GM13976 (cell line): ENCODE data around the gene MYO1E.

Experiments
- DNase-seq: peaks from one replicate; pipeline ENCODE4 v3.0.0; 2012; ENCODE audit warnings: low spot score
- CTCF ChIP-seq: IDR thresholded peaks from 2 replicates; pipeline ENCODE4 v1.5.1; 2012; ENCODE audit warnings: borderline replicate concordance, mild to moderate bottlenecking; ENCODE audit not compliant: insufficient read depth; ENCODE audit errors: extremely low read depth, missing control alignments, control extremely low read depth
- in situ Hi-C: fragments of 300-500 bp; cut with MboI; formaldehyde crosslinking; loops from one replicate; pipeline ENCODE4 v1.12.0; 2022; ENCODE audit warnings: low sequenced_read_pairs, mixed read lengths, inconsistent platforms; ENCODE audit not compliant: unreplicated experiment

MYO1E gene

DNA sequence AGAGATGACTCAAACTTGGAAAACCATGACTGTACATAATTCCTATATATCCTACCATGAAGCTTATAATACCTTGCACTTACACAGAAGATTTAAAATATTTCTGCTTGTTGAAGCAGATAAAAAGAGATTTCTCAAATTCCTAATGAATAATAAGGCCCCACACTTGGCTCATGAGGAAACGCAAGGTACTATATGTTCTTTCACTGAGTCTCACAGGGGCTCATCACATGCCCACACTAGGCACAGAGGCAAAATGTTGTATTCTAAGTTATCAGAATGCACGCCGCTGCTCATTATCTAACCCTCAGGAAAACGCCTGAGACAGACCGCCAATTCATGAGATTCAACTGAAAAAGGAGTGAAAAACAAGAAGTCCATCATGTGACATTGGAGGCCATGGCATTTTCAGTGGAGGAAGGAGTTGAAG is 5.6 kb downstream of the MYO1E start:
- no peak for TF ChIP-seq CTCF
- in situ Hi-C loops = no loop called here
- DNase-seq = no peak

DNA sequence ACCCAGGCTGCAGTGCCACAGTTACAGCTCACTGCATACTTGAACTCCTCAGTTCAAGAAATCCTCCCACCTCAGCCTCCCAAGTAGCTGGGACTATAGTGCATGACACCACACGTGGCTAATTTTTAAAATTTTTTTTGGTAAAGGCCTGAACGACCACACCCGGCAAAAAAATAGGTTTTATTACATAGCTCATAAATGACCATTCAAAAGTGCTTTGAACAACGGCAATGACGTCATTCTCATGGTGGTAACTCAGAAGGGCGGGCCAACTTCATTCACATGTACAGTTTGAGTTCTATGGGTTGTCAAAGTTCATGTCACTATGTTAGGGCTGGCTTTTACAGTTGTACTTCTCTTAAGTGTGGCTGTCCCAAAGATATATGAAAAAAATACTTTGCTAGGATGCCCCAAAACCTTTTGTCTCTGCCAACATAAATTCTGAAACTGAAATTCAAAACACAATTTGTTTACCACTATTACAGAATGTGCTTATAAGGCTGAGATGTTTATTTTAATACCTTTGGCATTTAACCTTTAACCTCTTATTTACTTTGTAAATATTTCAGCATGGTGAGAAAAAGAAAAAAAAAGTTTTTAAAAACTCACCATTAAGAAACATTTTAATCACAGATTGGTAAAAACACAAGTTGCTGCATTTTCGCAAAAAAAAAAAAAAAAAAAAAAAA is 6.2 kb downstream of the MYO1E start:
- in situ Hi-C loops = no loop called here
- no peak for DNase-seq
- TF ChIP-seq CTCF = no peak

DNA sequence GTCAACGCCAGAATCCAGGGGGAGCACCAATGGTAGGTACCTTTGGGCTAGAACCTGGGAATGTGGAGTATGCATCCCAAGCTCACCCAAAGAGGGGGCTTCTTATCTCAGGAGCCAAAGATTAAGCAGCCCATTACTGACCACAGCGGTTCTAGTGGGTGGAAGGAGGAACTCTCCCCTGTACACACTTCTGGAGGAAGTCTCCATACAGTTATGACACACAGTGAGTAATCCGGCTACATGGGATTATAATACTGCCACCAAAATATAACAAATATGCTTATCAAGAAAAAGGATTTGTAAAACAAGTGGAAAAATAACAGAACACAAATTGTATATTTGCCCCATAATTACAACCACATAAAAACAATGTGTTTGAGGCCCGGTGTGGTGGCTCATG is 8.4 kb downstream of the MYO1E start:
- TF ChIP-seq CTCF = no peak
- DNase-seq = no peak

DNA sequence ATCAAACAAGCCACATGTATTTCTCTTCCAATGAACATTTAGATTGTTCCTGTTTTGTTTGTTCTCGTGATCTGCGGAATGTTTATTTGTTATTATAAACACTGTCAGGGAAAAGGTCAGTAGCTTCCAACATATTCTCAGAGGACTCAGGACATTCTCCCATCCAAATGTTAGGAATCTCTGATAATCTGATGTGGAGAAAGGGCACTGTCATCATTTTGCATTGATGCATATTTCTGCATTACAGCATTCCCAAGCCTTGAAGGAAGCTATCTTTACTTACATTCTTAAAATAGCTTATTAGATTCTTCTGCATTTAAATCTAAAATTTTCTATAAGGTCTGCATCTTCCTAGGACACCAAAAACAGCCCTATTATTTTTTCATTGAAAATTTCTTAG is 10.3 kb downstream of the MYO1E start:
- no peak for DNase-seq
- in situ Hi-C loops = no loop called here
- no peak for TF ChIP-seq CTCF

More for the DNA sequence above, 8.4 kb downstream of the MYO1E start:
- in situ Hi-C loops = no loop called here

- in situ Hi-C loops = no loop called here
- TF ChIP-seq CTCF = no peak
- DNase-seq = no peak
Measured at GRCh38 chr15:59360896-59361295, 11.8 kb downstream of the MYO1E start.

DNA sequence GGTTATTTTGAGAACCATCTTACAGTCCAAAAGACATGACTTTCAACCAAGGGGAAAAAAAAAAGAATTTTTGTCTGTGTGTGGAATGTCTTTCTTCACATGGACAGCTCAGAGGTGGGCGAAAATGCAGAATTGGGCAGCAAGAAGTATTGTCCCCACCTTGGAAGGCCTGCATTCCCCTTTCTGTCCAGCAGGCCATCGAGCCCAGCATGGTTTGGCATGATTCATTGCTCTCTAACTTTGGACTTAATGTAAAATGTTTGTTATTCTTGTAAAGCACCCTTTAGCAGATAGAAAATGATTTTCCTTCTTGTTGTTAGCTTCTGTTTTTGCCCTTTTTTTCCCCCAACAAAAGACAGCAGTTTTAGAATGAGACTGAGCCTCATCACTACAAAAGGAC is 12.4 kb downstream of the MYO1E start:
- DNase-seq = no peak
- in situ Hi-C loops = no loop called here

More for the DNA sequence above, 12.4 kb downstream of the MYO1E start:
- no peak for TF ChIP-seq CTCF
